ENCODE data around the gene HECW1.
"Not testable (repeated sequence)": the region's sequence is repeated elsewhere in the genome, so short reads cannot be mapped to it uniquely, and the experiment has no call there.

The HECW1 gene

GRCh38 chr7:43484678-43485395 lies 372.4 kb downstream of the HECW1 start:
- Histone ChIP-seq H3K27ac (no peak overlapping the region), H3K36me3 (replicated peaks) (no peaks in the 10 kb centered on the region), H3K4me3 (ENCODE audit: low read depth, low read length) (no peak overlapping the region), H3K27me3 (replicated peaks) (no peaks in the 10 kb centered on the region)
- in situ Hi-C loops (cut with HindIII; ENCODE audit: low pct_ligation_motif_present, low sequenced_read_pairs), result no loop called here
- no peak for DNase-seq
- no peak for TF ChIP-seq CTCF (IDR thresholded peaks at IDR 0.05; ENCODE audit: low read depth, low read length, missing control alignments)

GRCh38 chr7:43485580-43485979 lies 373.1 kb downstream of the HECW1 start:
- TF ChIP-seq CTCF (IDR thresholded peaks at IDR 0.05; ENCODE audit: low read depth, low read length, missing control alignments), result no peak
- in situ Hi-C loops (cut with HindIII; ENCODE audit: low pct_ligation_motif_present, low sequenced_read_pairs), result no loop called here
- H3K27me3 ChIP-seq (replicated peaks), result no peaks in the 10 kb centered on the region
- H3K36me3 ChIP-seq (replicated peaks), result no peaks in the 10 kb centered on the region
- no peak overlapping the region for H3K27ac ChIP-seq
- DNase-seq, result no peak
- H3K4me3 ChIP-seq (ENCODE audit: low read depth, low read length), result no peak overlapping the region

GRCh38 chr7:43486008-43486407 lies 373.6 kb downstream of the HECW1 start:
- DNase-seq; H3K36me3 ChIP-seq (replicated peaks); H3K27me3 ChIP-seq (replicated peaks); H3K27ac ChIP-seq; in situ Hi-C loops (cut with HindIII; ENCODE audit: low pct_ligation_motif_present, low sequenced_read_pairs); H3K4me3 ChIP-seq (ENCODE audit: low read depth, low read length): not testable (repeated sequence)

GRCh38 chr7:43486634-43487033 lies 374.2 kb downstream of the HECW1 start:
- no peak overlapping the region for H3K4me3 ChIP-seq (ENCODE audit: low read depth, low read length)
- no peak overlapping the region for H3K27ac ChIP-seq
- H3K27me3 ChIP-seq (replicated peaks), result no peaks in the 10 kb centered on the region
- no peak for DNase-seq
- no peaks in the 10 kb centered on the region for H3K36me3 ChIP-seq (replicated peaks)
- in situ Hi-C loops (cut with HindIII; ENCODE audit: low pct_ligation_motif_present, low sequenced_read_pairs), result no loop called here
- no peak for TF ChIP-seq CTCF (IDR thresholded peaks at IDR 0.05; ENCODE audit: low read depth, low read length, missing control alignments)

- H3K36me3 ChIP-seq (replicated peaks), result no peaks in the 10 kb centered on the region
- DNase-seq, result no peak
- no peak for TF ChIP-seq CTCF (IDR thresholded peaks at IDR 0.05; ENCODE audit: low read depth, low read length, missing control alignments)
- no peak overlapping the region for H3K27ac ChIP-seq
- in situ Hi-C loops (cut with HindIII; ENCODE audit: low pct_ligation_motif_present, low sequenced_read_pairs), result no loop called here
- H3K27me3 ChIP-seq (replicated peaks), result no peaks in the 10 kb centered on the region
- no peak overlapping the region for H3K4me3 ChIP-seq (ENCODE audit: low read depth, low read length)
Measured at GRCh38 chr7:43487731-43488073, 375.3 kb downstream of the HECW1 start.

- Histone ChIP-seq H3K27me3 (replicated peaks) (no peaks in the 10 kb centered on the region), H3K36me3 (replicated peaks) (no peaks in the 10 kb centered on the region), H3K4me3 (ENCODE audit: low read depth, low read length) (no peak overlapping the region), H3K27ac (no peak overlapping the region)
- in situ Hi-C loops (cut with HindIII; ENCODE audit: low pct_ligation_motif_present, low sequenced_read_pairs), result no loop called here
- DNase-seq, result no peak
- TF ChIP-seq CTCF (IDR thresholded peaks at IDR 0.05; ENCODE audit: low read depth, low read length, missing control alignments), result no peak
Measured at GRCh38 chr7:43489257-43489656, 376.8 kb downstream of the HECW1 start.

All from brain microvascular endothelial cell (primary cell).